Temporal lobe (tissue), 2 donors: Measurements from ENCODE around the gene REEP1. TPM values are rescaled to one million over a fixed set of nuclear protein-coding genes. Genes with fewer than 3 reads are reported as not detected.

ENCODE experiments used
- small RNA-seq: library from RNA; depleted of rRNA; stranded (forward); fragments of <200 nt; gene quantifications from one replicate; pipeline ENCODE3, GENCODE V24; 2014; ENCODE audit warnings: low replicate concordance
- total RNA-seq: library from RNA; depleted of rRNA; stranded (reverse); fragments of >200 nt; gene quantifications from one replicate; pipeline ENCODE4 v1.2.3, GENCODE V29; 2014

REEP1 gene
- total RNA-seq, 1 donor from 2014 or later = 125 TPM

Small RNA genes lying within 50 kb of the gene (small RNA-seq; reads per million reads assigned to genes)
- gene MIR4779 (not detected), gene RF00096 (not detected), gene RF00413 (not detected)

Other genes starting within 250 kb of the REEP1 start
- gene POLR1A, start 231.7 kb downstream of the REEP1 start, total RNA-seq = 11.1 TPM
- 80.2 TPM for gene PTCD3, start 231.4 kb downstream of the REEP1 start, total RNA-seq
- gene IMMT, start 142.2 kb downstream of the REEP1 start, total RNA-seq = 41.3 TPM
- 36.6 TPM for gene MRPL35, start 138.2 kb downstream of the REEP1 start, total RNA-seq
- 46.5 TPM for gene KDM3A, start 103.7 kb upstream of the REEP1 start, total RNA-seq
- 36.1 TPM for gene CHMP3, start 225.8 kb upstream of the REEP1 start, total RNA-seq